ENCODE measurements around the gene CNPY2. TPM values are rescaled to one million over a fixed set of nuclear protein-coding genes. Genes with fewer than 3 reads are reported as not detected.
"Not testable (repeated sequence)": the region's sequence is repeated elsewhere in the genome, so short reads cannot be mapped to it uniquely, and the experiment has no call there.

CNPY2 gene
- total RNA-seq, 3 donors from 2014 or later: 69.9 to 86.1 (median 85.9) TPM

DNA sequence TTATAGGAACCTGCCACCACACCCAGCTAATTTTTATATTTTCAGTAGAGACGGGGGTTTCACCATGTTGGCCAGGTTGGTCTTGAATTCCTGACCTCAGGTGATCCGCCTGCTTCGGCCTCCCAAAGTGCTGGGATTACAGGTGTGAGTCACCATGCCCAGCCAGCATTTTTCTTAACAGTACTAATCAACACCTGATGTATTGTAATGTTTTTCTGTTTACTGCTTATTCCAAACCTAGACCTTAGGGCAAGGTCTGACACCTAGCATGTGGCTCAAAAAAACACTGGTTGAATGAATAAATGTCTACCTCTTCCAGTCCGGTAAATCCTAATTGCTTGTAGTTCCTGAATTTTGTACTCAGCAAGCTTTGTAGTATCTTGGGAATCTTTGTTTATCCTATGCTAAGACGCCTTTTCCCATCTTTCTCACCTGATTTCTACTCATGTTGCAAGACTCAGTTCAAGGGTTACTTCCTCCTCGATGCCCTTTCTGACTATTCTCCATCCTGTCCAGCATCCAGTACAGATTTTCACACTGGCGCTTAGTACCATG, 15.2 kb upstream of the CNPY2 start:
- no peaks in the 10 kb centered on the region for H3K27me3 ChIP-seq
- no peak for TF ChIP-seq POLR2A (IDR thresholded peaks at IDR 0.05)
- no peak for TF ChIP-seq POLR2AphosphoS5 (IDR thresholded peaks at IDR 0.05)
- TF ChIP-seq CTCF (IDR thresholded peaks at IDR 0.05): no peak
- no peaks in the 10 kb centered on the region for H3K36me3 ChIP-seq
- no peak overlapping the region for H3K27ac ChIP-seq
- DNase-seq (ENCODE audit: low spot score in 2 of 2): no peak
- intact Hi-C loops (cut with DNase I; ENCODE audit: low total_unique reads): no loop called here
- H3K4me1 ChIP-seq: no peaks in the 10 kb centered on the region
- no peaks in the 10 kb centered on the region for H3K9me3 ChIP-seq
- no peak overlapping the region for H3K4me3 ChIP-seq

GRCh38 chr12:56326533-56326932, 10.7 kb upstream of the CNPY2 start:
- intact Hi-C loops (cut with DNase I; ENCODE audit: low total_unique reads): no loop called here
- Histone ChIP-seq H3K36me3 (peaks cover 22% of the 10 kb centered on the region), H3K27ac (no peak overlapping the region), H3K27me3 (no peaks in the 10 kb centered on the region), H3K4me3 (no peak overlapping the region), H3K4me1 (no peaks in the 10 kb centered on the region), H3K9me3 (no peaks in the 10 kb centered on the region)
- TF ChIP-seq POLR2AphosphoS5 (IDR thresholded peaks at IDR 0.05): no peak
- no peak for TF ChIP-seq POLR2A (IDR thresholded peaks at IDR 0.05)
- TF ChIP-seq CTCF (IDR thresholded peaks at IDR 0.05): no peak
- no peak for DNase-seq (ENCODE audit: low spot score in 2 of 2)

- TF ChIP-seq CTCF (IDR thresholded peaks at IDR 0.05): no peak
- intact Hi-C loops (cut with DNase I; ENCODE audit: low total_unique reads): no loop called here
- H3K27me3 ChIP-seq: no peaks in the 10 kb centered on the region
These were observed 10.3 kb upstream of the CNPY2 start for GRCh38 chr12:56326126-56326525.

GRCh38 chr12:56324206-56324605, 8.4 kb upstream of the CNPY2 start:
- H3K4me3 ChIP-seq: no peak overlapping the region
- no peaks in the 10 kb centered on the region for H3K9me3 ChIP-seq
- DNase-seq (ENCODE audit: low spot score in 2 of 2): no peak
- no peak for TF ChIP-seq POLR2AphosphoS5 (IDR thresholded peaks at IDR 0.05)
- H3K27me3 ChIP-seq: no peaks in the 10 kb centered on the region
- intact Hi-C loops (cut with DNase I; ENCODE audit: low total_unique reads): no loop called here
- H3K27ac ChIP-seq: no peak overlapping the region
- H3K36me3 ChIP-seq: peaks cover 22% of the 10 kb centered on the region
- no peaks in the 10 kb centered on the region for H3K4me1 ChIP-seq

More at GRCh38 chr12:56326126-56326525, 10.3 kb upstream of the CNPY2 start:
- H3K4me3 ChIP-seq: no peak overlapping the region
- DNase-seq (ENCODE audit: low spot score in 2 of 2): no peak
- no peaks in the 10 kb centered on the region for H3K4me1 ChIP-seq
- H3K9me3 ChIP-seq: no peaks in the 10 kb centered on the region
- H3K27ac ChIP-seq: no peak overlapping the region
- H3K36me3 ChIP-seq: peaks cover 22% of the 10 kb centered on the region

- intact Hi-C loops (cut with DNase I; ENCODE audit: low total_unique reads); H3K27ac ChIP-seq; H3K27me3 ChIP-seq; H3K4me3 ChIP-seq; DNase-seq (ENCODE audit: low spot score in 2 of 2); H3K9me3 ChIP-seq; H3K4me1 ChIP-seq: not testable (repeated sequence)
- H3K36me3 ChIP-seq: peaks cover 22% of the 10 kb centered on the region
These were observed 5.8 kb upstream of the CNPY2 start for GRCh38 chr12:56321610-56322009.

DNA sequence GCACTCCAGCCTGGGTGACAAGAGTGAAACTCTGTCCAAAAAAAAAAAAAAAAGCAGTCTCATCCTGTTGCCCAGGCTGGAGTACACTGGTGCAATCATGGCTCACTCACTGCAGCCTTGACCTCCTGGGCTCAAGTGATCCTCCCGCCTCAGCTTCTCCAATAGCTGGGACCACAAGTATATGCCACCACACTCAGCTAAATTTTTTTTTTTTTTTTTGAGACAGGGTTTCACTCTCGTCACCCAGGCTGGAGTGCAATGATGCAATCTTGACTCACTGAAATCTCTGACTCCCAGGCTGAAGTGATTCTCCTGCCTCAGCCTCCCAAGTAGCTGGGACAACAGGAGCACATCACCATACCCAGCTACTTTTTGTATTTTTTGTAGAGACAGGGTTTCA, 5.2 kb upstream of the CNPY2 start:
- no peak for DNase-seq (ENCODE audit: low spot score in 2 of 2)
- no peaks in the 10 kb centered on the region for H3K27me3 ChIP-seq
- no peaks in the 10 kb centered on the region for H3K9me3 ChIP-seq
- H3K4me3 ChIP-seq: no peak overlapping the region
- no peak for TF ChIP-seq POLR2A (IDR thresholded peaks at IDR 0.05)
- TF ChIP-seq CTCF (IDR thresholded peaks at IDR 0.05): no peak
- no peak for TF ChIP-seq POLR2AphosphoS5 (IDR thresholded peaks at IDR 0.05)
- intact Hi-C loops (cut with DNase I; ENCODE audit: low total_unique reads): no loop called here
- no peak overlapping the region for H3K27ac ChIP-seq
- H3K36me3 ChIP-seq: peaks cover 22% of the 10 kb centered on the region
- H3K4me1 ChIP-seq: no peaks in the 10 kb centered on the region

Measured in breast epithelium (tissue), 4 donors.